Smooth muscle cell of the brain vasculature (primary cell): ENCODE data around the gene GRM1.

Experiments used
- DNase-seq: peaks from one replicate; pipeline ENCODE4 v3.0.0-alpha.2; 2012; ENCODE audit warnings: low read depth, low spot score

GRM1 gene

GRCh38 chr6:146456886-146457285 is 428.0 kb downstream of the GRM1 start:
- DNase-seq, result no peak

DNA sequence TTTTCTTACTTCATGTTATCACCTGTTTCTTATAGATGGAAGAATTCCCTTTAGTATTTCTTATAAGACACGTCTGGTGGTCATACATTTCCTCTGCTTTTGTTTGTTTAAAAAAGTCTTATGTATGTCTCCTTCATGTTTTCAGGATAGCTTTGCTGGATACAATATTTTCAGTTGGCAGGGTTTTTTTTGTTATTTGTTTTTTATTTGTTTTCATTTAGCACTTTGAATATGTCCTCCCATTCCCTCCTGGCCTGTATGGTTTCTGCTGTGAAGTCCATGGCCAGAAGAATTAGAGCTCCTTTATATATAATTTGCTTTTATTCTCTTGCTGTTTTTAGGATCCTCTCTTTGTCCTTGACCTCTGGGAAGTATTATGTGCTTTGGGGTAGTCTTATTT is 432.1 kb downstream of the GRM1 start:
- DNase-seq, result no peak

GRCh38 chr6:146470091-146470770 is 441.4 kb downstream of the GRM1 start:
- no peak for DNase-seq

DNA sequence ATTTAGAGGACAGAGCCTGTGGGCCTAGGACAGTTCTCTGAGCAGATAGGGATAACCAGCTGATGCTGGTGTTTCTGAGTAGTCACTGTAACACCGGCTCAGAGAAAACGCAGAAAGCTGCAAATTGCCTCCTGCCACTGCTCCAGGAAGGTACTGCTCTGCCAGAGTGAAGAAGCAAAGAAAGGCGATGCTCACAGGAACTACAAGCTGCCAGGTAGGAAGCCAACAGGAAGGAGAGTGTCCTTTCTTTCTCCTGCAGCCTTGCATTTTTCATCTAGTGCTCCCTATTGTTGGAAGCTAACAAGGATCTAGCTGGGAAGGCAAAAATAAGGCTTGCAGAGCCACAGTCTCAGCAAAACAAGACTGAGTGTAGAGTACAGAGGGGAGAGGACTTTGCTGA is 444.1 kb downstream of the GRM1 start:
- no peak for DNase-seq

DNA sequence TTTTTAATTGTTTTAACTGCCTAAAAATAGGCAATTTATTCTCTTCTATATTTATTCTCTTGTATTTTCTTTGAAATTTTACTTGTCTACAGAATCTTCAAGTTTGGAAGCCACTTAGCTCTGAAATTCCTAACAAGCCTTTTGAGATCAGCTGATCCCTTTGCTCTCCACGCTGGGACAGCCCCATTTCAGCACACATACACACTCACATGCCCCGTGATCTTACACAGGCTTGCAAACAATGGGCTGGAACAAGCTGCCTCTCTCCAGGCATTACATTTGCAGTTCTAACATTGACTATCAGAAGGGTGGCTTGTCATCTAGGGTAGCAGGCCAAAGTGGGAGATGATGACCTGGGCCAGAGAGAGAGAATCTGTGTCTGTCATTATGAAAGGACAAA is 452.7 kb downstream of the GRM1 start:
- DNase-seq, result no peak

DNA sequence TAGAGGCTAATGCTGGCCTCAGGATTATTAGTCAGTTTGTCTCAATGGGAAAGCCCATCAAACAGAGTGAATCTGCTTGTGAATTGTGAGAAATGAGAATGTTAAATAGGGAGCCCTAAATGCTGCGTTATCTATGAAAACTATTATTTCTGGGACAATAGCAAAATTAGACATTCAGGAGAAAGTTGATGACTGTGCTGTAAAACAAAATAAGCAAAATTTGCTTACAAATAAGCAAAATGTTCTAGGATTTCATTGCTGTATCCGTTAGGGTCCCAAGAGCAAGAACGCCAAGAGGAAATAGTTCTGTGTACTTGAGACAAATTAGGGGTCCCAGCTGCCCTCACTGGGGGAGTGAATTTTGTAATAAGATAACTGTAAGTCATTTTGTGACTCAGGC is 455.5 kb downstream of the GRM1 start:
- no peak for DNase-seq
